Measurements from ENCODE around the gene ARMC7. TPM values are rescaled to one million over a fixed set of nuclear protein-coding genes. Genes with fewer than 3 reads are reported as not detected.
"Not testable (repeated sequence)": the region's sequence is repeated elsewhere in the genome, so short reads cannot be mapped to it uniquely, and the experiment has no call there.

Gene ARMC7
- total RNA-seq (2014; rRNA removed; shearing (Covaris generic)): 18.3 and 18.8 TPM in 2 replicates

DNA sequence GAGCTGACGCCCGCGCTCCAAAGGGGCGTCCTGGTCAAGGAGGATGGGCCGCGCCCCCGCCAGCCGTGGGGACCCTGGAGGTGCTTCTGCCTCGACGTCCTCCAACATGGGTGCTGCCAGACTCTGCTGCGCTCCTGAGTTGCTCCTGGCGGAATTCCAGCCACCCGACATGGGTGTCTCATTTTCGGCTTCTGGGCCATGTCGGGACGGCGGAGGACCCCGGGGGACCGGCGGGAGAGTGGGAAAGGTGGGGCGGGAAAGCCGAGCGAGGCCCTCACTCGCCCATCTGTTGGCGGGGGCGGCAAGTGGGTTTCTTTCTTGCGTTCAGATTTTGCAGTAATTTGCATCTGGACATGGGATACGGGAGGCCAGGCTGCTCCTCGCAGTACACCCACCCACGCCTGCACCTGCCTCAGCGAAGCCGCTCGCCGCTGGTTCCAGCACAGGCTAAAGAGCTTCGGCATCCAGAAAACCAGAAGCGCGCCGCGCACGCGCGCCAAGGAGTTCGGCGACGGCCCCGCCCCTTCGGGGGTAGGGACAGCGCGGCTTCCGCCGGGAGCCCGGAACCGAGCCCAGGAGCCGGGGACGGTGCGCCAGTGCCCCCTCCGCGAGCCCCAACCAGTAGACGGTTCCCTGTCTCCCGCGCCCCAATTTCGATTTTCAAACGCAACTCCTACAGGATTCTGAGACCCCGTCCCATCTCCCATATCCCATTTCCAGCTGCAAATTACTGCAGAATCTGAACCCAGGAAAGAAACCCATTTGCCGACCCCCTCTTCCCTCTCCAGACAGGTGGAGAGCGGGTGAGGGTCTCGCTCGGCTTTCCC, at the start of gene ARMC7:
ARMC7 (plus strand) TSS at position 563 of the 827 bp plus-strand sequence. CDS start 320 bp downstream, outside the sequence.
- DNase-seq (ENCODE audit: low spot score): peak; percentile 90

DNA sequence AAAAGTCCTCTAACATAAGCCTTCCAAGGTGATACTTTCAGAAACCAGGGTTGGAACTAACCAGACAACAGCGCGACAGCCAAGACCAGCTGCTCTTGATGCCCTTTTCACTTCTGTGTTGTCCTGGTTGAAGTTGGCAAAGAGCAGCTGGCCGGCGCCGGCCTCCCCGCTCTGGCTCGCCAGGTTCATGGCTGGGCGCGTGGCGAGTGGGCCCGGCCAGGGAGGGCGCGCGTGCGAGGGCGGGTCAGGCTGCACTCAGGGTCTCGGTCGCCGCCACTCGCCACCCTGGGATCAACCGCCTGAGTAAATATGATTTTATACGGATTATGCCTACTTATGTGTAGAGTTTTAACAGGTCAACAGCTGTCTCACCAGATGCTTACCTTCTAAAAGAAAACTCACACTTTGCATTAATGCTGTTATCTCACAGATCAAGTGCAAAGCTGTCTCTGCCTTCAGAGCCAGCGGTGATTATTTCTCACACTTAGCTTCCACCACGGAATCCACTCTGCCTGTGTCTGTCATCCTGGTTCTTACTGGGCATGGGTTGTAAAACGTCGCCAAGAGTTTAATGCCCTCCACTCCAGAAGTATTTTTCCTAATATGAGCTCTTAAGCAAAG, 49.2 kb upstream of the ARMC7 start:
- DNase-seq (ENCODE audit: low spot score): no peak

DNA sequence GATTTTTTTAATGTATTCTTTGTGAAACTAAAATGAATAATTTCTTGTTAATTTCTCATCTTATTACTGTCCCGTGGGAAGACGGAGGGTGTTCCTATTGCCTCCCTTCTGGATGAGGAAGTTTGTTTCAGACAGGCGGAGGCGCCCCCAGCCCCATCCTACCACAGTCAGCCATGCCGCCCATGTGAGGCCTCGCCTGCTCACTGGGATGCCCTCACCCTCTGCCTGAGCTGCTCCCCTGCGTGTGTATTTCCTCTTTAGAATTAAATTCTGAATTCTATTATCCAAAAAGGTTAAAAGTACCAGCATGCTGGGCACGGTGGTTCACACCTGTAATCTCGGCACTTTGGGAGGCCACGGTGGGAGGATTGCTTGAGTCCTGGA, 48.7 kb upstream of the ARMC7 start:
- DNase-seq (ENCODE audit: low spot score): no peak

DNA sequence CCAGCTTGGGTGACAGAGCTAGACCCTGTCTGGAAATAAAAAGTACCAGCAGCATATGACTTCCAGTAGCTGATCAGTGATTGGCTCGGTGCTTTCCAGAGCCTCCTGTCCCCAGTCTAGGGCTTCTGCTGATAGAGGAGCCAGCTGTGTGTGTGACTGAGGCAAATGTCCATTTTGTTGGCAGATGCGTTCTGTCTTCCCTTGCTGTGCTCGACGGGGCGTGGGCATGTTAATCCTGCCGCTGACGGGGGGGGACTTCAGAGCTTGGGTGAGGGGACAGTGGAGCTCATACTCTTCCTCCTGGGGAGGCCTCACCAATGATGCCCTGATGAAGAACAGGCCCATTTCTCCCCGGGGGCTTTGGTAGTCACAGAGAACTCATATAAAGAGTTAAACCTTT, 48.2 kb upstream of the ARMC7 start:
- DNase-seq (ENCODE audit: low spot score): no peak

DNA sequence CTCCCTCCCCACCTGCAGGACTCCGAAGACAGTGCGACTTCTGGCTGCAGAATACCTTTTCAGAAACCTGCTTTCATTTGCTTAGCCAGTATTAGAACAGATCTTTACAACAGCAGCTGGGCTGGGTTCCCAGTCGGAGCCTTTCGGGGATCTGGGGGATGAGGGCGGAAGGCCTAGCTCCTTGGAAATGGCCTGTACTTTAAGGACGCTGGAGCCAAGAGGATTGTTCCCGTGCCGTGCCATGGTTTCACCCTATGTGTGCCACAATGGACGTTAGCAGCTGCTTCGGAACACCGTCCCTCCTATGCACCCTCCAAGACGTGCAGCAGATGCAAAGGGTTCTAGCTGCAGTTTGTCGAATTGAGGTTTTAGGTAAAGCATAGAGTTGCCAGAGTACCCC, 46.6 kb upstream of the ARMC7 start:
- no peak for DNase-seq (ENCODE audit: low spot score)

DNA sequence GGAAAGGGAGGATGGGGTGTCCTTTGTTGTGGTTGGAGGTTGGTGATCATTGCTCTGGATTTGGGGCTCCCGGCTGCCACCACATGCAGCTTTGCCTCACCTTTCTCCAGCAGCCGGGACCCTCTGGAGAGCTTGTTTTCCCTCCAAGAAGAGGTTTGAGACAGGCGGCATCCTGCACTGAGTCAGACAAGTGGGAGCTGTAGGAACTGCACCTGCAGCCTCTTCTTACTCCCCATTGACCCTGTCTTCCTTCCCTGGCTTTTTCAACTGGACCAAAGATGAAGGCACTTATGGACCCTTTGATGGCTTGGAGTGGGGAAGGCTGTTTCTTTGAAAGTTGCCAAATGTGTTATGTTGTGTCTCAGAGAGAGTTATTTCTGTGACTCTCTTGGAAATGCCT, 46.1 kb upstream of the ARMC7 start:
- DNase-seq (ENCODE audit: low spot score): no peak

DNA sequence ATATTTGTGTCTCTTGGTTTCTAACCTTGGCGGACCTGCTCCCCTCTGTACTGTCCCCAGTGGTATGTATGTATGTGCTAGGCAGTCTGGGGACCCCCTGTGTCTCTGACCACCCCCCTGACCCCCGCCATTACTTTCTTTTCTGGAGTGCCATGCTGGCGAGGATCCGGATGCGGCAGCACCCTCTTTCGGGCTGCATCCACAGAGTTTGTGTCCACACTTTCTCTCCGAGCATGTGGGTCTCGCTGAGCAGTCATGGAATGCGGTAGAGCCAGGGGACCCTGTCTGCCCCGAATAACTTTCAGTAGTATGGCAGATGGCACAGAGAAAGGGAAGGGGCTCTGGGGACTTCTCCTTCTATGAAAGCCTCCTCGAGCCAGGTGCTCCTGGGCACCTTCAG, 45.7 kb upstream of the ARMC7 start:
- DNase-seq (ENCODE audit: low spot score): no peak

DNA sequence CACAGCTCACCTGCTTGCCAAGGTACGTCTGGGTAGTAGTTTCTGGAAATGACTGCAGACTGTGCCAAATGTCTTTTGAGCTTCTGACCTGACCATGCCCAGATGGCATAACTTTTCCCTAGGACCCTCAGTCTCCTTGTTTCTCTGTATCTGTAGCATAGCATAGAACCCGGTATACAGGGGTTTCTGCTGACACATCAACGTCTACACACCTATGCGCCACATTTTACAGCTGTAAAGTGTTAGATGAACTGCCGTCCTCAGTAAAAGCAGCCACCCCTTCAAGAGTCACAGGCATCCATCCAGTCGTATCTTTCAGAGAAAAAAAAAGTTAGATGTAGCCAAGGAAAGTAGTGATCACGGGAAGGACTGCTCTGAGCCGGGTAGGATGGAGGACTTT, 45.3 kb upstream of the ARMC7 start:
- DNase-seq (ENCODE audit: low spot score): no peak

DNA sequence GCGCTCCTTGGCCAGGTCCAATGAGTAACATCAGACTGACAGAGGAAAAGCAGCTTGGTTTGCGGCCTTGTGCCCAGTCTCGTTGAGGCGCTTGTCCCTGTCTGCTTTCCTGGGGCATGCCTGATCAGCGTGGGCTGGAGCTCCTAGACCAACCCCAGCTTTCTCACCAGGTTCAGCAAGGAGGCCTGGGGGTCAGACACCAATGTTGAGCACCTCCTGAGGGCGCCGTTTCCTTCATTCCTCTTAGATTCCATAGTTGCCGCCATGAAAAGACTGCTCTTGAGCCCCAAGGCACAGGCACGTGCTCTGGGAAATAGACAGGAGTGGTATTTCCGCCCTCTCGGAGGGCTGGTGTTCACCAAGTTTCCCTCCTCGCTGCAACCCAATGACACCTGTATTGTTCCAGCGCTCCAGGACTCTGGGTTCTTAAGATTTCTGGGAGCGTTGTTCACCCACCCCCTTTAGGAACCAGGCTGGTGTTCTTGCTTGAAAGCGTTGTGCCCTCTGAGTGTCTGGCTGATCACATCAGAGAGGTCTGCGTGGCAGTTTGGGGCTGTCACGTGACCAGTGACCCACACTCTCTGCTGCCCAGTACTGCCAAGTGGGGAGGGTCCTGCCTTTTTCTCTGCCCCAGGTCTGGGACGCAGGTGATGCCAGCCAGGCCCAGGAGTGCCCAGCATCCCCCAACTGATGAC, 44.8 kb upstream of the ARMC7 start:
- DNase-seq (ENCODE audit: low spot score): no peak

DNA sequence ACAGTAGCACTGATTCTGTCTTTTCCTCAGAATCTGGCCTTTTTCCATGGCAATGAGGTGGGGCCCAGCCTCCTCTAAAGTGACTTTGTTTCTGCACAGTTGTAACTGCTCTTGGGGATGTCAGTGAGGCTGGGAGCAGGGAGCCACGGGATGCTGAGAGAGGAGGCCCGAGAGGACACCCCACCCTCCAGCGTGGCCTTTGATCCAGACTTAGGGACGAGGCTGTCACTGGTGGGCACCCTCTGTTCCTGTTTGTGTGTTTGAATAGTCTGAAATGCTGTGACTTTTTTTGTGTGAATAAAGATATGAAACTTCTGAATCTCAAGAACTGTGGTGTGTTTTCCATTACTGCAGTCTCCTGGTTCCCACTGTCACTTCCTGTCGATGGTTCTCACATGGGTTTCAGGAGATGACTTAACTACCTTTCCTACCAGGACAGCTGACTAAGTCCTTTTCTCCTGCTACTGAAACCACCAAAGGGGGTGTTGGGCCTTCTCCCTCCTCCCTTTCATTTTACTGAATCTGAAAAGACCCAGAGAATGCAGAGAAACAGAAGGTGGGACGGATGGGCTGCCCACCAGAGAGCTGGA, 44.1 kb upstream of the ARMC7 start:
- DNase-seq (ENCODE audit: low spot score): no peak

DNA sequence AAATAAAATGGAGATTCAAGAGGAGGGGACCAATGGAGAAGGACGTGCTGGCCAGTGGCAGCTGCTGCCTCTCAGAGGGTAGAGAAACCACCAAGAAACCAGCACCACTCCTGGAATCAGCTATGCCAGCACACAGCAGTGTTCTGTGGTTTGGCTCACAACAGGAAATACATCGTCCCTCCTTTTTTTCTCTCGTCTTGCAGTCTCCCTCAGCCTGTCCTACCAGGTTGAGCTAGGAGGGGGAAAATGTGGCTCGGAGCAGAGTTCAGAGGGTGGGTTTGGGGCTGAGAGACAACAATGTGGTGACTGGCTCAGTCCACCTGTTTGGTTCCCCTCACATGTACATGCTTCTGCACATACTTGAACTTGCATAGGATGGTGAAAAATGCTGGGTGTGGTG, 41.9 kb upstream of the ARMC7 start:
- peak; percentile 23 for DNase-seq (ENCODE audit: low spot score)

DNA sequence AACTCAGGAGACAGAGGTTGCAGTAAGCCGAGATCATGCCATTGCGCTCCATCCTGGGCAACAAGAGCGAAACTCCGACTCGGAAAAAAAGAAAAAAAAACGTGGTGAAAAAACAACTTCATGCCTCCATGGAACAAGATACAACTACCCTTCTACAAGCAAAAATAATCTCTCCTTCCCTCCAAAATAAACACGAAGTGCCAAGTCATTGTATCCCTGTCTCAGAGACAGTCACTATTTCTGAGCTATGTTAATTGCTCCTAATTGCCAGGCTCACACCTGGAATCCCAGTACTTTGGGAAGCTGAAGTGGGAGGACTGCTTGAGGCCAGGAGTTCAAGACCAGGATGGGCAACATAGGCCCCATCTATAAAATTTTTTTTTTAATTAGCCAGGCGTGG, 41.0 kb upstream of the ARMC7 start:
- no peak for DNase-seq (ENCODE audit: low spot score)

DNA sequence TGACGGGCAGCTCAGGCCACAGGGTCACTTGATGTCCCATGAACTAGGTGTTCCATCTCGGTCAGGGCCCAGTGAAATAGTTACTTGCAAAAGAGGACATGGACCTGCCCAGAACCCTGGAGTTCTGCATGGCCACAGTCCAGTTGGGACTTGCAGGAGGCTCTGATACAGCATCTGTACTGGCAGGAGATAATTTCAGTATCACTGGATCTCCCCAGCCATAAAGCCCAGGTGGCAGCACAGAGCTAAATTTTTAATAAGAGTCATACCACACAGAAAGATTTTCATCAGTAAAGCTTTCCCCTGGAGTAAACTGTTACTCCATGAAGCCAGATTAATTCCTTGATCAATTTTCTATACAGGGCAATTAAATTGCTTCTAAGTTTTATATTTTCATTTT, 40.0 kb upstream of the ARMC7 start:
- DNase-seq (ENCODE audit: low spot score): peak; percentile 75

DNA sequence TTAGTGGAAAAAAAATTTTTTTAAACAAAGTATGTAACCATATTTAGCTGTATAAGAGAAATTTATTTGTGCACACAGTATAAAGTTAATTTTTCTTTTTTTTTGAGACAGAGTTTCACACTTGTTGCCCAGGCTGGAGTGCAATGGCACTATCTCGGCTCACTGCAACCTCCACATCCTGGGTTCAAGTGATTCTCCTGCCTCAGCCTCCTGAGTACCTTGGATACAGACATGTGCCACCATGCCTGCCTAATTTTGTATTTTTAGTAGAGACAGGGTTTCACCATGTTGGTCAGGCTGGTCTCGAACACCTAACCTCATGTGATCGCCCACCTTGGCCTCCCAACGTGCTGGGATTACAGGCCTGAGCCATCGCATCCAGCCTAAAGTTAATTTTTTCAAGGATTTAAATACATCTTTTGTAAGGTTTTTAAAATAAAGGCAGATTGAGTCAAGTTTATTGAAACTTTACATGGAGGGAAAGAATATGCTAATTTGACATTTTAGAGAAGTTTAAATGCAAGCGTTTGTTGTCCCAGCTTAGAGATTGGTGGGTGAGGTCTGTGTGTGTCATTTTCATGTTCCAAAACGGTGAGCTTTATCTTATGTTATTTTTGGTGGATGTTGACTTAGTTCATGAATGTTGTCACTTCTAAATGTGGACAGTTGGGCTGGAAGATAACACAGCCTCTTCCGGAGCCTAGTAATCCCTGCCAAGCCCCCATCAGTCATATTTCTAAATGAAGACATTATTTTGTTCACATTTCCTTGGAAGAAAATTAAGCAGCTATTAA, 38.1 kb upstream of the ARMC7 start:
- not testable (repeated sequence) for DNase-seq (ENCODE audit: low spot score)

DNA sequence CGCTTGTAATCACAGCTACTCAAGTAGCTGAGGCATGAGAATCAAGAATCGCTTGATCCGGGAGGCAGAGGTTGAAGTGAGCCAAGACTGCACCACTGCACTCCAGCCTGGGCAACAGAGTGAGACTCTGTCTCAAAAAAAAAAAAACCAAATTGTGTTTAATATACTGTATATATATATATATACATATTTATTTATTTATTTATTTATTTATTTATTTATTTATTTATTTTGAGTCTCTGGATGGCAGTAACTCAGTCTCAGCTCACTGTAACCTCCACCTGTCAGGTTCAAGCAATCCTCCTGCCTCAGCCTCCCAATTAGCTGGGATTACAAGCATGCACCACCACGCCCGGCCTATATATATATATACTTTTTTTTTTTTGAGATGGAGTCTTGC, 36.9 kb upstream of the ARMC7 start:
- DNase-seq (ENCODE audit: low spot score): not testable (repeated sequence)

DNA sequence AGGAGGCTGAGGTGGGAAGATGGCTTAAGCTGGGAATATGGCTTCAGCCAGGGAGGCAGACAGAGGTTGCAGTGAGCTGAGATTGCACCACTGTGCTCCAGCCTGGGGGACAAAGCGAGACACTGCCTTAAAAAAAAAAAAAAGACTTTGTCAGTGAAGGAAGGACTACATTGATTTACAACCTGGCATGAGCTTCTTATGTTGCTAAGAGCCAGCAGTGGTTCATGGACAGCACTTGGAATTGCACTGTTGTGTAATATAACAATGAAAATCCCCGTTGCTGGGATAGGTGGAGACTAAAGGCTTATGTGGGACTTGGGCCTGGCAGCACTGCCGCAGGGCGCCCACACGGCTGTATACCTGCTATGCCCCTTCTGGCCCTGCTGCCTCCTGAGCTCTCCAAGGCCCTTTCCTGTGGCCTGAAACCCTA, 36.1 kb upstream of the ARMC7 start:
- no peak for DNase-seq (ENCODE audit: low spot score)

DNA sequence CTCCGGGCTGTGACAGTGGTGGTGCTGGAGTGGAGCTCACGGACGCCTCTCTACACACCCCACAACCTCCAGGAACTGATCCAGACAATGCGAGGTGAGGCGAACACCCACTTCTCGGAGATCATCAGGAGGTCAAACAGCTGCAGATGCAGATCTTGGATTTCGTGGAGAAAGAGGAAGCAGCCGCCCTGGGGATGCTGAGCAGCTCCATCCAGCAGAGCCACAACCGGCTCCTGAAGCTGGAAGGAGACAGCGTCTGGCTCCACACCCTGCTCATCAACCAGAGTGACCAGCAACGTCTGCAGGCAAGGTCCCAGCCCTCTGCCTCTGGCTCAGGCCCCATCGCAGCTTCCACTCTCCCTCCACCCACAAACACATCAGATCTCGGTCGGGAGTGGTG, 35.2 kb upstream of the ARMC7 start:
- no peak for DNase-seq (ENCODE audit: low spot score)

DNA sequence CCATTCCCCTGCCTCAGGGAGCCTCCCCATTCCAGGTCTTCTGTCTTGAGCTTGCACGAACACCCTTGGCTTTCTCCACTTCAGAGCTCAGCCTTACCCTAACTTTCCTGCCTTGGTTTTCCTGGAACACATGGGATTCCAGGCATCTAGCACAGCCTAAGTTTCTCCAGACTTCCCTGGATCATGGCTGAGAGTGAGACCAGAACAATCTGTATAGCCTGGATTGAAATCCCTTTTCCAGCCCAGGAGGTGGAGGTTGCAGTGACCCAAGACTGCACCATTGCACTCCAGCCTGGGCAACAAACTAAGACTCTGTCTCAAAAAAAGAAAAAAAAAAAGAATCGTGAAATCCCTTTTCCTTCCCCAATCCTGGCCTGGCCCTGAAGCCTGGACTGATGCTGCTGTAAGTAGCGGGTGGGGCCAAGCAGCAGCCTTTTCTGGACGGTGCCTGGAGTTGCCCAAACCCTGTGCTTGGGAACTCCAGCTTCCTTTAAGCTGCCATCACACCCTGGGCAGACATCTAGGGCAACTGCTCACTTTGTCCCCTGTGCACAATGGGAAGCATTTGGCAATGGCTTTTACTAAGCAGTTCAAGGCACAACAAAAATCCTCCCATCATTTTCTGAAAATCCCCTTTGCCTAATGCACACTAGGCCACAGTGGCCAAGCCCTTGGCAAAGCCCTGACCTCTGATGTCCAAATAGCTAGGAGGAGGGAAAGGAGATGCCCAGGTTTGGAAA, 34.0 kb upstream of the ARMC7 start:
- no peak for DNase-seq (ENCODE audit: low spot score)

DNA sequence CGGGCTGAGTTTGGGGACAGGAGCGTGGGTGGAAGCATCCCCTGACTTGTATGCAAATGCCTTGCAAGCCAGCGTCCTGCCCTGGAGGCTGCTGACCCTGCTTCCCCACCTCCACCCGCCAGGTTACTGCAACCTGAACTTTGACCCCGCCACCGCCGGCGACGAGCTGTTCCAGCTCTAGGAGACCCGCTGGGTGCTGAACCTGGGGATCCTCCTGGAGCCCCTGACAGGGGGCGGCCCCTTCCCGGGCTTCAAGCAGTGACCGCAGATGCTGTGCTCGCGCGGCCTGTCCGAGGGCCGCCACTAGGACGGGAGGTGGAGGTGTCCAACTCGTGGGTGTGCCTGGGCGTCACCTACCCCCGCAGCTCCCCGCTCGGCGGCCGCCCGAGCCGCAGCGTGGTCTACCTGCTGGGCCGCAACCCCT, 32.7 kb upstream of the ARMC7 start:
- DNase-seq (ENCODE audit: low spot score): no peak

DNA sequence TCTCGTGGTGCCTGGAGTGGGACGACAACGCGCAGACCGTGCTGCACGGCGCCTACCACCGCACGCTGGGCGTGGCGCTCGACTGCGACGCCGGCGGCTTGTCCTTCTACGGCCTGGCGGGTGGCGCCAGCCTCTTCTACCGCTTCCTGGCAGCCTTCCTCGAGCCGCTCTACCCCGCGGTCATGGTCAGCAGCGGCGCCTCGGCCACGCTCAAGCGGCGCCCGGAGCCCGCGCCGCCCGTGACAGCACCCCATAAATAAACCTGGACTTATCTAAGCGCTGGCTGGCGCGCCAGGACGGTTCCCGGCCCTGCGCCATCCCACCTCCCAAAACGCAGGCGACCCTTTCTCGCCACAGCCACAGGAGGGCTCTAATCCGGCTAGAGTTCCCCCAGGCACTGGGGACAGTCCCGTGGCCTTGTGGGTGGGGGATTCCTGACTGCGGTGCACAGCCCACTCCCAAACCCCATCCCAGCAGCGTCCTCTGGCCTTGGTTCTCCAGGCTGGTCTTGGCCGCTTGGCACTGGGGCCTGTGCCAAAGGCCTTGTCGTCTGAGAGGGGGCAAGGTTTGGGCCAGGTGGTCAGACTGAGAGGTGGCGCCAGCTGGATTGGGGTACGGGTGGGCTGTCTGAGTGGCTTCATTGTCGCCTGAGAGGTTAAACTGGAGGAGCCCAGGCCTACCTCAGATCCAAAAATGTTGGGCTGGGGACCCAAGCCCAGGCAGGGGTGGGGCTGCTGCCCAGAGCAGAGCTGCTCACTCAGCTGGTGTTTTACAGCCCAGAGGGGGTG, 32.1 kb upstream of the ARMC7 start:
- peak; percentile 81 for DNase-seq (ENCODE audit: low spot score)
